Panc1 (cell line): ENCODE data around the gene CCNJL. TPM values are rescaled to one million over a fixed set of nuclear protein-coding genes. Genes with fewer than 3 reads are reported as not detected.

Experiments used
- ATAC-seq: fragments of 200-7000 bp; cut with Tn5 transposase; 2 replicates; pipeline ENCODE4 v1.9.1; 2020; ENCODE audit warnings: mild to moderate bottlenecking, moderate library complexity
- Bru-seq: library from RNA; stranded (reverse); fragments of 400-500 nt; gene quantifications from one replicate; lab custom pipeline; 2021; lab: Mats Ljungman, UMichigan
- BruChase-seq, 2 experiments: library from RNA; stranded (reverse); fragments of 400-500 nt; gene quantifications; one replicate each; lab custom pipeline; 2021; lab: Mats Ljungman, UMichigan
- BruUV-seq: library from RNA; stranded (reverse); fragments of 400-500 nt; replicated peaks from 2 replicates; lab custom pipeline; 2021; lab: Mats Ljungman, UMichigan
- CTCF ChIA-PET: fragments of 300-600 bp; sonication (Branson Sonifier 250); formaldehyde crosslinking; loops from one replicate; lab custom pipeline; 2022; ENCODE audit warnings: antibody characterized with exemption; lab: Charles Lee
- POLR2A ChIA-PET: fragments of 300-600 bp; sonication (Branson Sonifier 250); formaldehyde crosslinking; loops from one replicate; lab custom pipeline; 2022; ENCODE audit warnings: antibody characterized with exemption; lab: Charles Lee
- DNase-seq: peaks from one replicate; pipeline ENCODE4 v3.0.0-alpha.2; 2010; ENCODE audit warnings: low read depth, low spot score
- H3K27ac ChIP-seq: 2 replicates; pipeline ENCODE4 v1.5.1; 2011; ENCODE audit warnings: mild to moderate bottlenecking, low read length, inconsistent platforms
- H3K27me3 ChIP-seq: fragments of 200-500 bp; sonication (Bioruptor generic); 2 replicates; pipeline ENCODE4 v1.6.0; 2014; ENCODE audit warnings: low read length, inconsistent platforms; ENCODE audit not compliant: control insufficient read depth, insufficient read depth
- H3K36me3 ChIP-seq: fragments of 200-500 bp; sonication (Bioruptor generic); 2 replicates; pipeline ENCODE4 v1.5.1; 2014; ENCODE audit warnings: inconsistent platforms, mild to moderate bottlenecking, low read length, moderate library complexity; ENCODE audit not compliant: control insufficient read depth, insufficient read depth
- H3K4me1 ChIP-seq: 2 replicates; pipeline ENCODE4 v1.5.1; 2011; ENCODE audit warnings: inconsistent platforms, mild to moderate bottlenecking, low read length, moderate library complexity; ENCODE audit not compliant: control insufficient read depth, insufficient read depth
- H3K4me3 ChIP-seq, 2 experiments: 2 replicates each; pipeline ENCODE4 v1.5.1; 2011 to 2012; ENCODE audit warnings: low read depth in 2 of 2, low read length in 2 of 2, mild to moderate bottlenecking in 2 of 2, inconsistent platforms in 1 of 2, moderate library complexity in 1 of 2
- H3K9me3 ChIP-seq: fragments of 200-500 bp; sonication (Bioruptor generic); 2 replicates; pipeline ENCODE4 v1.5.1; 2014; ENCODE audit warnings: low read depth, mild to moderate bottlenecking, inconsistent platforms, low read length, moderate library complexity; ENCODE audit not compliant: control insufficient read depth, insufficient read depth
- POLR2AphosphoS5 ChIP-seq: IDR thresholded peaks from 2 replicates; pipeline ENCODE4 v1.6.1; 2012; ENCODE audit warnings: mild to moderate bottlenecking, low read depth, low read length, moderate library complexity
- REST ChIP-seq, 2 experiments: IDR thresholded peaks; 2 replicates each; pipeline ENCODE4 v1.6.1; 2011 to 2012; ENCODE audit warnings: low read depth in 2 of 2, control low read depth in 1 of 2, low read length in 1 of 2, mild to moderate bottlenecking in 1 of 2, moderate library complexity in 1 of 2; ENCODE audit not compliant: insufficient read depth in 1 of 2
- SIN3A ChIP-seq: IDR thresholded peaks from 2 replicates; pipeline ENCODE4 v1.6.1; 2012; ENCODE audit warnings: low read depth, mild to moderate bottlenecking, low read length, moderate library complexity, borderline replicate concordance; ENCODE audit not compliant: insufficient read depth
- TCF7L2 ChIP-seq: IDR thresholded peaks from 2 replicates; pipeline ENCODE4 v1.6.1; 2011; ENCODE audit warnings: mild to moderate bottlenecking, low read depth, low read length, inconsistent platforms
- in situ Hi-C: cut with HindIII; loops from 2 replicates; pipeline ENCODE4 v1.10.0; 2016; ENCODE audit warnings: low sequenced_read_pairs, low pct_unique_long_range_greater_than_20kb
- intact Hi-C: fragments of 100-400 bp; cut with micrococcal nuclease; formaldehyde crosslinking; loops from one replicate; pipeline ENCODE4 v1.10.0; 2022; ENCODE audit not compliant: unreplicated experiment
- long read RNA-seq: library from polyadenylated mRNA; unstranded; transcript quantifications from one replicate; pipeline ENCODE4 v2.0.0, GENCODE V29; 2021; ENCODE audit not compliant: unreplicated experiment
- polyA plus RNA-seq: library from polyadenylated mRNA; unstranded; fragments of >200 nt; gene quantifications from one replicate; pipeline ENCODE4 v1.2.1, GENCODE V29; 2012; ENCODE audit warnings: missing spikeins; ENCODE audit not compliant: insufficient read length
- total RNA-seq: library from RNA; stranded (reverse); gene quantifications from one replicate; pipeline ENCODE4 v1.2.1, GENCODE V29; 2021; ENCODE audit not compliant: unreplicated experiment
- TF ChIP-seq, protein P1 (sequence below): fragments of 450-650 bp; IDR thresholded peaks from 2 replicates; pipeline ENCODE4 v1.5.1; 2017; ENCODE audit warnings: mild to moderate bottlenecking

The CCNJL gene, protein sequence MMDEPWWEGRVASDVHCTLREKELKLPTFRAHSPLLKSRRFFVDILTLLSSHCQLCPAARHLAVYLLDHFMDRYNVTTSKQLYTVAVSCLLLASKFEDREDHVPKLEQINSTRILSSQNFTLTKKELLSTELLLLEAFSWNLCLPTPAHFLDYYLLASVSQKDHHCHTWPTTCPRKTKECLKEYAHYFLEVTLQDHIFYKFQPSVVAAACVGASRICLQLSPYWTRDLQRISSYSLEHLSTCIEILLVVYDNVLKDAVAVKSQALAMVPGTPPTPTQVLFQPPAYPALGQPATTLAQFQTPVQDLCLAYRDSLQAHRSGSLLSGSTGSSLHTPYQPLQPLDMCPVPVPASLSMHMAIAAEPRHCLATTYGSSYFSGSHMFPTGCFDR
- total RNA-seq (35.0 TPM), Bru-seq, nascent RNA (percentile 83 among the genes with signal in this experiment), BruChase-seq, experiment 1, labeled RNA remaining after a 2-hour chase (percentile 73 among the genes with signal in this experiment), BruChase-seq, experiment 2, labeled RNA remaining after a 6-hour chase (percentile 70 among the genes with signal in this experiment)
- 65.1 TPM for polyA plus RNA-seq
- long read RNA-seq, transcript CCNJL-203 (7 exons, 3,320 nt) = minor isoform, 6 of 111 reads
- long read RNA-seq, transcript CCNJL-201 (6 exons, 3,171 nt) = major isoform, 10 of 111 reads
- long read RNA-seq, partial matches to known transcripts = 17 of 111 reads
- long read RNA-seq, other reads (novel, unspliced or antisense) = 77 of 111 reads

DNA sequence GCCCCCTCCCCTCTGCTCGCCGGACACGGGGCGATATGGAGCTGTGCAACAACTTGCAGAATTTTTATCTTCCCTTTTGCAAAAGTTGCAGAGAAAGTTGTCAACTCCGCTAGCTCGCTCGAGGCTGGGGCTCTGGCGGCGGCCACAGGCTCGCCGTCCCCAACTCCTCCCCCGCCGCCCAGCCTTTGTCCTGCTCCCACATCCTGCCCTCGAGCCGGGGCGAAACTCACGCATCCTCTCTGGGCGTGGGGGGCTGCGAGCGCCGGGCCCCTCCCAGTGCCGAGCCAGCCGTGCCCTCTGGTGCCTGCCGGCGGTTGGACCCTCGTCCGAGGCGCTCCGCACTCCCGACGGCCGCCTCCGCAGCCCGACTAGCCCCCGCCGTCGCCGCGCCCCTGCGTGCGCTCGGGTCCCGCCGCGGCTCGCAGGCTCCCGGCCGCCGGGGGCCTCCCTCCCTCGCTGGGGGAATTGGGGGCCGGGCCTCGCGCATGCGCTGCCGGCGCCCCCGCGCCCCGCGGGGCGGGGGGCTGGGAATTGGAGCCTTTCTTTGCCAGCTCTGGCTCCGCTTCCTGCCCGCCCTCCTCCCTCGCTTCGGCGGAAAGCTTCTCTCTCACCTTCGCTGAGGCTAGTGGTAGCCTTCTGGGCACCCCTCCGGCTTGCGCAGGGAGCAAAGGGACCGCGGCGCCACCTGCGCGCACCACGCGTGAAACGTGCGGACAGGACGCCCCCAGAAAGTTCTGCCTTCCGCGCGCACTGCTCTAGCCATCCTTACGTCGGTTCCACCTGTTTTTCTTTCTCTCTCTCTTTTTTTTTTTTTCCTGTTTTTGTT is at the start of gene CCNJL:
CCNJL (minus strand) TSS at position 431 of the 826 bp plus-strand sequence. CDS start 641 bp downstream, outside the sequence.
- POLR2A ChIA-PET = no interaction called here
- H3K4me1 ChIP-seq = peaks cover 51% of the 10 kb centered on the region
- H3K27me3 ChIP-seq = no peaks in the 10 kb centered on the region
- intact Hi-C loops = no loop called here
- peak within 1 kb of the TSS; percentile 79 to 86 for H3K4me3 ChIP-seq
- in situ Hi-C loops = loop anchor here (10.0 kb wide), 1 partner anchor 88 kb away; the partner anchor contains the start of gene FABP6
- no peak for DNase-seq
- TF ChIP-seq POLR2AphosphoS5 (peak; percentile 64), SIN3A (peak; percentile 84; the same call in 1 of the 2 replicates), REST (IDR thresholded peaks at IDR 0.05; ENCODE audit: insufficient read depth in 1 of 2, low read depth in 2 of 2, low read length in 1 of 2) (no peak), TCF7L2 (peak; percentile 87)
- TF ChIP-seq, protein P1, sequence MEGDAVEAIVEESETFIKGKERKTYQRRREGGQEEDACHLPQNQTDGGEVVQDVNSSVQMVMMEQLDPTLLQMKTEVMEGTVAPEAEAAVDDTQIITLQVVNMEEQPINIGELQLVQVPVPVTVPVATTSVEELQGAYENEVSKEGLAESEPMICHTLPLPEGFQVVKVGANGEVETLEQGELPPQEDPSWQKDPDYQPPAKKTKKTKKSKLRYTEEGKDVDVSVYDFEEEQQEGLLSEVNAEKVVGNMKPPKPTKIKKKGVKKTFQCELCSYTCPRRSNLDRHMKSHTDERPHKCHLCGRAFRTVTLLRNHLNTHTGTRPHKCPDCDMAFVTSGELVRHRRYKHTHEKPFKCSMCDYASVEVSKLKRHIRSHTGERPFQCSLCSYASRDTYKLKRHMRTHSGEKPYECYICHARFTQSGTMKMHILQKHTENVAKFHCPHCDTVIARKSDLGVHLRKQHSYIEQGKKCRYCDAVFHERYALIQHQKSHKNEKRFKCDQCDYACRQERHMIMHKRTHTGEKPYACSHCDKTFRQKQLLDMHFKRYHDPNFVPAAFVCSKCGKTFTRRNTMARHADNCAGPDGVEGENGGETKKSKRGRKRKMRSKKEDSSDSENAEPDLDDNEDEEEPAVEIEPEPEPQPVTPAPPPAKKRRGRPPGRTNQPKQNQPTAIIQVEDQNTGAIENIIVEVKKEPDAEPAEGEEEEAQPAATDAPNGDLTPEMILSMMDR = no peak
- H3K9me3 ChIP-seq = no peaks in the 10 kb centered on the region
- no peaks in the 10 kb centered on the region for H3K36me3 ChIP-seq
- CTCF ChIA-PET = interaction anchor here (0.7 to 1.1 kb wide), 2 partner anchors 113 to 162 kb away, joined by 3 read pairs; no protein-coding TSS in a partner anchor
- ATAC-seq = peak; percentile 78
- no TSS peak for BruUV-seq
- H3K27ac ChIP-seq = peak within 1 kb of the TSS; percentile 98

DNA sequence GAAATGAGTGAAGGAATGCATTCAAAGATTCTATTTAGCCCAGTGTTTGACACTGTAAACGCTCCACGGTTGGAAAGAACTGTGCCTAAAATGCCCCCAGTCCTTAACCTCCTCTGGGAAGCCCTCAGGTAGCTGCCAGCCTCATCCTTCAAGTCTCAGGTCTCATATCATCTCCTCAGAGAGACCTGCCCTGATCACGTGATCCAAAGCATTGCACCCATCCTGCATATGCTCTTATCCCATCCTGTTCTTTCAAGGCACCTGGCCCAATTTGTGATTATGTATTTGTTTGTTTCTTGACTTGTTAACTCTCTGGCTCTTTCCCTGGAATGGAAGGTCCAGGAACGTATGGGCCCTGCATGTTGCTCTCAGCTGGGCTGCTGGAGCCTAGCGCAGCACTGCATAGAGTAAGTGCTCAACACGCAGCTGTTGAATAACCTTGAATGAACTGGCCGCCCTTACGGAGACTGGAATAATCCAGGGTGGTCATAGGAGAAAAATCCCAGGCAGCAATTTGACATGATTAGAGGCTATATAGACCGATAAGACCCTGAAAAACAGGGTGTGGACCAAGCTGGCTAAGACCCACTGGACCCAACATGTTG is 49.4 kb upstream of the CCNJL start:
- Histone ChIP-seq H3K4me3 (no peak overlapping the region), H3K9me3 (no peaks in the 10 kb centered on the region), H3K36me3 (no peaks in the 10 kb centered on the region), H3K27ac (no peak overlapping the region), H3K27me3 (no peaks in the 10 kb centered on the region), H3K4me1 (no peaks in the 10 kb centered on the region)
- ChIA-PET POLR2A (no interaction called here), CTCF (no interaction called here)
- TF ChIP-seq, protein P1 = no peak
- TF ChIP-seq TCF7L2 (no peak), POLR2AphosphoS5 (no peak), REST (IDR thresholded peaks at IDR 0.05; ENCODE audit: insufficient read depth in 1 of 2, low read depth in 2 of 2, low read length in 1 of 2) (no peak), SIN3A (no peak)
- no TSS peak for BruUV-seq
- ATAC-seq = no peak
- no peak for DNase-seq
- in situ Hi-C loops (no loop called here), intact Hi-C loops (no loop called here)
